ENCODE data around the gene LRIG1. TPM values are rescaled to one million over a fixed set of nuclear protein-coding genes. Genes with fewer than 3 reads are reported as not detected.

Gene LRIG1
- total RNA-seq, 1 donor from 2014 or later: 111 TPM

- no peak for DNase-seq (ENCODE audit: low read depth, low spot score)
Measured at GRCh38 chr3:66404197-66404596, 96.6 kb downstream of the LRIG1 start.

- DNase-seq (ENCODE audit: low read depth, low spot score): no peak
Measured at GRCh38 chr3:66403323-66403990, 97.4 kb downstream of the LRIG1 start.

GRCh38 chr3:66402596-66403290 is 98.1 kb downstream of the LRIG1 start:
- DNase-seq (ENCODE audit: low read depth, low spot score): no peak

GRCh38 chr3:66401675-66402491 is 98.9 kb downstream of the LRIG1 start:
- no peak for DNase-seq (ENCODE audit: low read depth, low spot score)

GRCh38 chr3:66401157-66401550 is 99.7 kb downstream of the LRIG1 start:
- no peak for DNase-seq (ENCODE audit: low read depth, low spot score)

GRCh38 chr3:66400411-66401156 is 100.2 kb downstream of the LRIG1 start:
- no peak for DNase-seq (ENCODE audit: low read depth, low spot score)

GRCh38 chr3:66399529-66400232 is 101.1 kb downstream of the LRIG1 start:
- no peak for DNase-seq (ENCODE audit: low read depth, low spot score)

- DNase-seq (ENCODE audit: low read depth, low spot score): no peak
Measured at GRCh38 chr3:66398228-66399025, 102.4 kb downstream of the LRIG1 start.

GRCh38 chr3:66397745-66398144 is 103.1 kb downstream of the LRIG1 start:
- no peak for DNase-seq (ENCODE audit: low read depth, low spot score)

GRCh38 chr3:66396888-66397287 is 103.9 kb downstream of the LRIG1 start:
- no peak for DNase-seq (ENCODE audit: low read depth, low spot score)

GRCh38 chr3:66396161-66396760 is 104.6 kb downstream of the LRIG1 start:
- DNase-seq (ENCODE audit: low read depth, low spot score): no peak

- no peak for DNase-seq (ENCODE audit: low read depth, low spot score)
Measured at GRCh38 chr3:66395635-66396034, 105.2 kb downstream of the LRIG1 start.

- DNase-seq (ENCODE audit: low read depth, low spot score): peak; percentile 26
Measured at GRCh38 chr3:66394753-66395249, 106.0 kb downstream of the LRIG1 start.

- no peak for DNase-seq (ENCODE audit: low read depth, low spot score)
Measured at GRCh38 chr3:66394019-66394752, 106.6 kb downstream of the LRIG1 start.

GRCh38 chr3:66393333-66394005 is 107.4 kb downstream of the LRIG1 start:
- no peak for DNase-seq (ENCODE audit: low read depth, low spot score)

- DNase-seq (ENCODE audit: low read depth, low spot score): no peak
Measured at GRCh38 chr3:66392966-66393332, 107.9 kb downstream of the LRIG1 start.

- DNase-seq (ENCODE audit: low read depth, low spot score): no peak
Measured at GRCh38 chr3:66392512-66392911, 108.3 kb downstream of the LRIG1 start.

GRCh38 chr3:66390013-66390412 is 110.8 kb downstream of the LRIG1 start:
- DNase-seq (ENCODE audit: low read depth, low spot score): no peak

Data from pulmonary artery endothelial cell (primary cell).